Effector CD8-positive, alpha-beta T cell (primary cell): Measurements from ENCODE around the gene NEDD9.

Experiments
- DNase-seq: peaks from one replicate; lab custom pipeline; 2025; lab: John Stamatoyannopoulos, UW

The NEDD9 gene

DNA sequence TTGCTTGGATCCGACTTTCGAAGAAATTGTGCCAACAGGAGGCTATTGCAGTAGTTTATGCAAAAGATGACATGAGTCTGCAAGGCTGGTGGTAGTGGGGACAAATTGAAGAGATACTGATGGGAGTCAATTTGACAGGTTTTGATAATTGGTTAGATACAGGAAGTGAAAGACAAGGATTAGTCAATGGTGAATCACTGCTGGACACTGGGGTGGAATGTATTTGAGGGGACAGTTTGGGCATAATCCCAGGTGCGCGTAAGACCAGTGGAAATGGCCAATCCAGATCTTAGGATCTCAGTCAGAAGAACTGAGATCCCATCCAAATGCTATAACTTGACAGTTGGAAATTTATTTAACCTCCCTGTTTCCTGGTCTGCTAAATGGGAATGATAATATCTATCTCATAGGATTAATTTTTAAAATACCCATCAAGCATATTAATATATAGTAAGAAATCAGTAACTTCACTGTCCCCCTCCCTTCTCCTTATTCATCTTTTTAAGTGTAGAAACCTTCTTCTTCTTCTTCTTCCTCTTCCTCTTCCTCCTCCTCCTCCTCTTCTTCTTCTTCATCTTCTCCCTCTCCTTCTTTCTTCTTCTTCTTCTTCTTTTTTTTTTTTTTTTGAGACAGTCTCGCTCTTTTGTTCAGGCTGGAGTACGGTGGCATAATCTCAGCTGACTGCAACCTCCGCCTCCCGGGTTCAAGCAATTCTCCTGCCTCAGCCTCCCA is 90.0 kb downstream of the NEDD9 start:
- DNase-seq, result no peak

DNA sequence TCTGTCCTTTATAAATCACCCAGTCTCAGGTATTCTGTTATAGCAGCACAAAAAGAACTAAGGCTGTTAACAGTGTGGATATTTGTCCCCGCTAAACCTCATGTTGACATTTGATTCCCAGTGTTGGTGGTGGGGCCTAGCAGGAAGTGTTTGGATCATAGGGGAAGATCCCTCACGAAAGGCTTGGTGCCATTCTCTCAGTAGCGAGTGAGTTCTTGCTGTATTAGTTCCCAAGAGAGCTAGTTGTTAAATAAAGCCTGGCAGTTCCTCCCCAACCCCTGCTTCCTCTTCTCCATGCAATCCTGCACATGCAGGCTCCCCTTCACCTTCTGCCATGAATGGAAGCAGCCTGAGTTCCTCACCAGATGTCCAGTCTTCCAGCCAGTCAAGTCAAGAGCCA is 91.2 kb downstream of the NEDD9 start:
- no peak for DNase-seq

- DNase-seq, result no peak
Measured at GRCh38 chr6:11140056-11140455, 92.4 kb downstream of the NEDD9 start.

GRCh38 chr6:11139051-11139960 is 93.2 kb downstream of the NEDD9 start:
- no peak for DNase-seq

DNA sequence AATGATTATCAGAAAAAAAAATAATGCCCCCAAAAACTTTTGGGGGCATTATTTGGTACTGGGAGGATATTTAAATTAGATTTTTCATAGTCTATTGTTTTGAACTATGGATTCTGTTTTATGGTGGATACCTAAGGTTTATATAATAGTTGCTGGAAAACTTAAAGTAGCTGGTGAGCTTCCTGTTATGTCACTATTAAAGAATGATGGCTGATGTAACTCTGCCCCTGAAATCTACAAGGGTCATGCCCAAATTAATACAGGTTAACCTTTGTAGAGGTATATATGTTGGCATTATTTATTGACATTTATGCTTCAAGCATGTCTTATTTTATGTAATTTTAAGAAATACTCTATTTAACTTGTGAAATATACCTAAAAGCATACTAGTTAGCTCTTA is 95.7 kb downstream of the NEDD9 start:
- no peak for DNase-seq
